Measurements from ENCODE around the gene PELI3.

- TF ChIP-seq, protein P1, sequence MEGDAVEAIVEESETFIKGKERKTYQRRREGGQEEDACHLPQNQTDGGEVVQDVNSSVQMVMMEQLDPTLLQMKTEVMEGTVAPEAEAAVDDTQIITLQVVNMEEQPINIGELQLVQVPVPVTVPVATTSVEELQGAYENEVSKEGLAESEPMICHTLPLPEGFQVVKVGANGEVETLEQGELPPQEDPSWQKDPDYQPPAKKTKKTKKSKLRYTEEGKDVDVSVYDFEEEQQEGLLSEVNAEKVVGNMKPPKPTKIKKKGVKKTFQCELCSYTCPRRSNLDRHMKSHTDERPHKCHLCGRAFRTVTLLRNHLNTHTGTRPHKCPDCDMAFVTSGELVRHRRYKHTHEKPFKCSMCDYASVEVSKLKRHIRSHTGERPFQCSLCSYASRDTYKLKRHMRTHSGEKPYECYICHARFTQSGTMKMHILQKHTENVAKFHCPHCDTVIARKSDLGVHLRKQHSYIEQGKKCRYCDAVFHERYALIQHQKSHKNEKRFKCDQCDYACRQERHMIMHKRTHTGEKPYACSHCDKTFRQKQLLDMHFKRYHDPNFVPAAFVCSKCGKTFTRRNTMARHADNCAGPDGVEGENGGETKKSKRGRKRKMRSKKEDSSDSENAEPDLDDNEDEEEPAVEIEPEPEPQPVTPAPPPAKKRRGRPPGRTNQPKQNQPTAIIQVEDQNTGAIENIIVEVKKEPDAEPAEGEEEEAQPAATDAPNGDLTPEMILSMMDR (IDR thresholded peaks at IDR 0.05): no peak
- TF ChIP-seq POLR2A (IDR thresholded peaks at IDR 0.05; ENCODE audit: low read depth): no peak
- no peak for TF ChIP-seq POLR2AphosphoS5 (IDR thresholded peaks at IDR 0.05)
These were observed 10.1 kb downstream of the PELI3 start for GRCh38 chr11:66476841-66477251.

Measured in esophagus muscularis mucosa (tissue), 3 donors.